Breast epithelium (tissue), 3 donors: Measurements from ENCODE around the gene RBM39.

ENCODE experiments used
- POLR2A ChIP-seq: fragments of 450-650 bp; IDR thresholded peaks from one replicate; pipeline ENCODE4 v1.6.1; 2016; ENCODE audit warnings: antibody characterized with exemption, mild to moderate bottlenecking, moderate library complexity
- TF ChIP-seq, protein P1 (sequence below), 3 donors: fragments of 450-650 bp; IDR thresholded peaks; one replicate each; pipeline ENCODE4 v1.5.1; 2016 to 2017; ENCODE audit warnings: antibody characterized with exemption in 3 of 3, mild to moderate bottlenecking in 3 of 3, moderate library complexity in 3 of 3

DNA sequence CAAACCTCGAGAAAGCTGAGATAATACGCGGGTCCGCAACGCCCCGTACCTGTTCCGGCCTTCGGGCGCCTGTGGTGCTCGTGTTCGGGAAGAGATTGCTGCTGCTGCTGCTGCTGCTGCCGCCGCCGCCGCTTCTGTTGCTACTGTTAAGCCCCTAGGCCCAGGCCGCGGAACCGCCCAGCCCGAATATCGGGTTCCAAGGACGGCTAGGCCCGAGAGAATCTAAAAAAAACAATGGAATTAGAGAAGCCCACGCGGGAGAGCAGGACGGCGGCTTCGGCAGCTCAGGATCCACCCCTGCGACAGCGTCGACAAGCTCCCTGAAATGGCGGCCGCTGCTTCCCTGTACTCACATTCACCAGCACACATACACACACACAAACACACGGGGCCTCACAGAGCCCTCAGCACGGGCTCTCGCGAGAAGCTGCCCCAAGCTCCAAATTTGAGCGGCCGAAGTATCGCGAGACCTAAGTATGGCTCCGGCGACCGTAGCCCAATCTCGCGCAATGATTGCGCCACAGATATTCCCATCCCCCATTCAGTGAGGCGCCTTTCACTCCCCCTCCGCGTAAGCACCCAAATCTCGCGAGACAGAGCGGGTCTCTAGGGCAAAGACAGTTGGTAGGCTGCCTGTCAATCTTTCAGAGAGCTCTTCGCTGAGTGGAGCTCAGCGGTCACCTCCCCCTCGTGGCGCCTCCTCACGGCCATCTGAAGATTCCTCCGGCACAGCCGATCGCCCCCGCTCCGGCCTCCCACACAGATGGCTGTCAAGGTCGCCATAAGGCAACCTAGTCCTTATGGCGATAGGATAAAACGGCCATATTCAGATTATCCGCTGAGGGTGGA, at the start of gene RBM39:
- TF ChIP-seq, protein P1, sequence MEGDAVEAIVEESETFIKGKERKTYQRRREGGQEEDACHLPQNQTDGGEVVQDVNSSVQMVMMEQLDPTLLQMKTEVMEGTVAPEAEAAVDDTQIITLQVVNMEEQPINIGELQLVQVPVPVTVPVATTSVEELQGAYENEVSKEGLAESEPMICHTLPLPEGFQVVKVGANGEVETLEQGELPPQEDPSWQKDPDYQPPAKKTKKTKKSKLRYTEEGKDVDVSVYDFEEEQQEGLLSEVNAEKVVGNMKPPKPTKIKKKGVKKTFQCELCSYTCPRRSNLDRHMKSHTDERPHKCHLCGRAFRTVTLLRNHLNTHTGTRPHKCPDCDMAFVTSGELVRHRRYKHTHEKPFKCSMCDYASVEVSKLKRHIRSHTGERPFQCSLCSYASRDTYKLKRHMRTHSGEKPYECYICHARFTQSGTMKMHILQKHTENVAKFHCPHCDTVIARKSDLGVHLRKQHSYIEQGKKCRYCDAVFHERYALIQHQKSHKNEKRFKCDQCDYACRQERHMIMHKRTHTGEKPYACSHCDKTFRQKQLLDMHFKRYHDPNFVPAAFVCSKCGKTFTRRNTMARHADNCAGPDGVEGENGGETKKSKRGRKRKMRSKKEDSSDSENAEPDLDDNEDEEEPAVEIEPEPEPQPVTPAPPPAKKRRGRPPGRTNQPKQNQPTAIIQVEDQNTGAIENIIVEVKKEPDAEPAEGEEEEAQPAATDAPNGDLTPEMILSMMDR (IDR thresholded peaks at IDR 0.05) = peak; percentile 57 to 61 (median 58)
- TF ChIP-seq POLR2A = peak; percentile 96
